Panc1 (cell line): ENCODE results near the gene CTXN1. TPM values are rescaled to one million over a fixed set of nuclear protein-coding genes. Genes with fewer than 3 reads are reported as not detected.

Source experiments
- ATAC-seq: fragments of 200-7000 bp; cut with Tn5 transposase; 2 replicates; pipeline ENCODE4 v1.9.1; 2020; ENCODE audit warnings: mild to moderate bottlenecking, moderate library complexity
- BruUV-seq: library from RNA; stranded (reverse); fragments of 400-500 nt; replicated peaks from 2 replicates; lab custom pipeline; 2021; lab: Mats Ljungman, UMichigan
- CTCF ChIA-PET: fragments of 300-600 bp; sonication (Branson Sonifier 250); formaldehyde crosslinking; loops from one replicate; lab custom pipeline; 2022; ENCODE audit warnings: antibody characterized with exemption; lab: Charles Lee
- POLR2A ChIA-PET: fragments of 300-600 bp; sonication (Branson Sonifier 250); formaldehyde crosslinking; loops from one replicate; lab custom pipeline; 2022; ENCODE audit warnings: antibody characterized with exemption; lab: Charles Lee
- DNase-seq: peaks from one replicate; pipeline ENCODE4 v3.0.0-alpha.2; 2010; ENCODE audit warnings: low read depth, low spot score
- H3K27ac ChIP-seq: 2 replicates; pipeline ENCODE4 v1.5.1; 2011; ENCODE audit warnings: mild to moderate bottlenecking, low read length, inconsistent platforms
- H3K27me3 ChIP-seq: fragments of 200-500 bp; sonication (Bioruptor generic); 2 replicates; pipeline ENCODE4 v1.6.0; 2014; ENCODE audit warnings: low read length, inconsistent platforms; ENCODE audit not compliant: control insufficient read depth, insufficient read depth
- H3K36me3 ChIP-seq: fragments of 200-500 bp; sonication (Bioruptor generic); 2 replicates; pipeline ENCODE4 v1.5.1; 2014; ENCODE audit warnings: inconsistent platforms, mild to moderate bottlenecking, low read length, moderate library complexity; ENCODE audit not compliant: control insufficient read depth, insufficient read depth
- H3K4me1 ChIP-seq: 2 replicates; pipeline ENCODE4 v1.5.1; 2011; ENCODE audit warnings: inconsistent platforms, mild to moderate bottlenecking, low read length, moderate library complexity; ENCODE audit not compliant: control insufficient read depth, insufficient read depth
- H3K4me3 ChIP-seq, 2 experiments: 2 replicates each; pipeline ENCODE4 v1.5.1; 2011 to 2012; ENCODE audit warnings: low read depth in 2 of 2, low read length in 2 of 2, mild to moderate bottlenecking in 2 of 2, inconsistent platforms in 1 of 2, moderate library complexity in 1 of 2
- H3K9me3 ChIP-seq: fragments of 200-500 bp; sonication (Bioruptor generic); 2 replicates; pipeline ENCODE4 v1.5.1; 2014; ENCODE audit warnings: low read depth, mild to moderate bottlenecking, inconsistent platforms, low read length, moderate library complexity; ENCODE audit not compliant: control insufficient read depth, insufficient read depth
- CTCF ChIP-seq: fragments of 450-650 bp; IDR thresholded peaks from 2 replicates; pipeline ENCODE4 v1.5.1; 2017; ENCODE audit warnings: mild to moderate bottlenecking
- POLR2AphosphoS5 ChIP-seq: IDR thresholded peaks from 2 replicates; pipeline ENCODE4 v1.6.1; 2012; ENCODE audit warnings: mild to moderate bottlenecking, low read depth, low read length, moderate library complexity
- REST ChIP-seq, 2 experiments: IDR thresholded peaks; 2 replicates each; pipeline ENCODE4 v1.6.1; 2011 to 2012; ENCODE audit warnings: low read depth in 2 of 2, control low read depth in 1 of 2, low read length in 1 of 2, mild to moderate bottlenecking in 1 of 2, moderate library complexity in 1 of 2; ENCODE audit not compliant: insufficient read depth in 1 of 2
- SIN3A ChIP-seq: IDR thresholded peaks from 2 replicates; pipeline ENCODE4 v1.6.1; 2012; ENCODE audit warnings: low read depth, mild to moderate bottlenecking, low read length, moderate library complexity, borderline replicate concordance; ENCODE audit not compliant: insufficient read depth
- TCF7L2 ChIP-seq: IDR thresholded peaks from 2 replicates; pipeline ENCODE4 v1.6.1; 2011; ENCODE audit warnings: mild to moderate bottlenecking, low read depth, low read length, inconsistent platforms
- in situ Hi-C: cut with HindIII; loops from 2 replicates; pipeline ENCODE4 v1.10.0; 2016; ENCODE audit warnings: low sequenced_read_pairs, low pct_unique_long_range_greater_than_20kb
- intact Hi-C: fragments of 100-400 bp; cut with micrococcal nuclease; formaldehyde crosslinking; loops from one replicate; pipeline ENCODE4 v1.10.0; 2022; ENCODE audit not compliant: unreplicated experiment
- total RNA-seq: library from RNA; stranded (reverse); gene quantifications from one replicate; pipeline ENCODE4 v1.2.1, GENCODE V29; 2021; ENCODE audit not compliant: unreplicated experiment

The CTXN1 gene
- total RNA-seq, 1 experiment from 2014 or later, result 89.4 TPM

GRCh38 chr19:7900931-7901330 is 25.0 kb downstream of the CTXN1 start:
- no TSS peak for BruUV-seq
- ChIA-PET CTCF (no interaction called here), POLR2A (no interaction called here)
- intact Hi-C loops, result no loop called here
- H3K27ac ChIP-seq, result no peak overlapping the region
- H3K9me3 ChIP-seq, result no peaks in the 10 kb centered on the region
- no peaks in the 10 kb centered on the region; the same call in 1 of the 2 replicates for H3K36me3 ChIP-seq
- H3K27me3 ChIP-seq, result no peaks in the 10 kb centered on the region
- DNase-seq, result no peak
- ATAC-seq, result no peak
- H3K4me1 ChIP-seq, result peaks cover 6% of the 10 kb centered on the region; the same call in 1 of the 2 replicates
- in situ Hi-C loops, result no loop called here
- TF ChIP-seq TCF7L2 (no peak), POLR2AphosphoS5 (no peak), CTCF (no peak), REST (IDR thresholded peaks at IDR 0.05; ENCODE audit: insufficient read depth in 1 of 2, low read depth in 2 of 2, low read length in 1 of 2) (no peak), SIN3A (no peak)
- no peak overlapping the region for H3K4me3 ChIP-seq

GRCh38 chr19:7900401-7900870 is 25.5 kb downstream of the CTXN1 start:
- DNase-seq (no peak), ATAC-seq (no peak)
- no peak overlapping the region for H3K4me3 ChIP-seq
- in situ Hi-C loops (no loop called here), intact Hi-C loops (no loop called here)
- ChIA-PET CTCF (no interaction called here), POLR2A (no interaction called here)
- peaks cover 6% of the 10 kb centered on the region; the same call in 1 of the 2 replicates for H3K4me1 ChIP-seq
- no TSS peak for BruUV-seq
- H3K27me3 ChIP-seq, result no peaks in the 10 kb centered on the region
- no peaks in the 10 kb centered on the region; the same call in 1 of the 2 replicates for H3K36me3 ChIP-seq
- H3K27ac ChIP-seq, result no peak overlapping the region
- TF ChIP-seq TCF7L2, result no peak
- no peak for TF ChIP-seq CTCF
- TF ChIP-seq POLR2AphosphoS5, result no peak
- no peaks in the 10 kb centered on the region for H3K9me3 ChIP-seq
